GM12864 (cell line): ENCODE results near the gene DCAF15.
A peak's percentile ranks its signal among the peaks of the same experiment; 100 is the strongest.

Experiments
- DNase-seq: peaks from one replicate; pipeline ENCODE4 v3.0.0-alpha.2; 2011; ENCODE audit warnings: low read depth
- H3K4me3 ChIP-seq: 2 replicates; pipeline ENCODE4 v1.5.1; 2011; ENCODE audit warnings: mild to moderate bottlenecking, low read depth, low read length, control low read depth
- TF ChIP-seq, protein P1 (sequence below): IDR thresholded peaks from 2 replicates; pipeline ENCODE4 v1.5.1; 2011; ENCODE audit warnings: low read depth, mild to moderate bottlenecking, moderate library complexity, low read length, control low read depth, inconsistent platforms; ENCODE audit errors: missing control alignments

The DCAF15 gene

DNA sequence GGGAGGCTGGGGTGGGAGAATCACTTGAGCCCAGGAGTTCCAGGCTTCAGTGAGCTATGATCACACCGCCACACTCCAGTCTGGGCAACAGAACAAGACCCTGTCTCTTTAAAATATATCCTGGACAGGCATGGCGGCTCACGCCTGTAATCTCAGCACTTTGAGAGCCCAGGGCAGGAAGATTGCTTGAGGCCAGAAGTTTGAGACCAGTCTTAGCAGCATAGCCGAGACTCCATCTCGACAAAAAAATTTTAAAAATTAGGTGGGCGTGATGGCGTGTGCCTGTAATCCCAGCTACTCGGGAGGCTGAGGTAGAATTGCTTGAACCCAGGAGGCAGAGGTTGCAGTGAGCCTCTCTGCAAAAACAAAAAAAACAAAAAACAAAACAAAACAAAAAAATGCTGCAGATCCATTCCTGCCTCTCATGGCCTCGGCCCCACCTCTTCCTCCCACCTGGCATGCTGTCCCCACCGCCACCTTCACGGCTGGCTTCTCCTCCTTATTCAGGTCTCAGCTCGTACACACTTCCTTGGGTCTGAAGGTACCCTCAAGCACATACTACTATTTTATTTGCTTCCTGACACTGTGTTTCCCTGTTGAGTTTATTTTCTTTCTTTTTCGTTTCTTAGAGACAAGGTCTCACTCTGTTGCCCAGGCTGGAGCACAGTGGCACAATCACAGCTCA, 48.5 kb downstream of the DCAF15 start:
- no peak for DNase-seq
- TF ChIP-seq, protein P1, sequence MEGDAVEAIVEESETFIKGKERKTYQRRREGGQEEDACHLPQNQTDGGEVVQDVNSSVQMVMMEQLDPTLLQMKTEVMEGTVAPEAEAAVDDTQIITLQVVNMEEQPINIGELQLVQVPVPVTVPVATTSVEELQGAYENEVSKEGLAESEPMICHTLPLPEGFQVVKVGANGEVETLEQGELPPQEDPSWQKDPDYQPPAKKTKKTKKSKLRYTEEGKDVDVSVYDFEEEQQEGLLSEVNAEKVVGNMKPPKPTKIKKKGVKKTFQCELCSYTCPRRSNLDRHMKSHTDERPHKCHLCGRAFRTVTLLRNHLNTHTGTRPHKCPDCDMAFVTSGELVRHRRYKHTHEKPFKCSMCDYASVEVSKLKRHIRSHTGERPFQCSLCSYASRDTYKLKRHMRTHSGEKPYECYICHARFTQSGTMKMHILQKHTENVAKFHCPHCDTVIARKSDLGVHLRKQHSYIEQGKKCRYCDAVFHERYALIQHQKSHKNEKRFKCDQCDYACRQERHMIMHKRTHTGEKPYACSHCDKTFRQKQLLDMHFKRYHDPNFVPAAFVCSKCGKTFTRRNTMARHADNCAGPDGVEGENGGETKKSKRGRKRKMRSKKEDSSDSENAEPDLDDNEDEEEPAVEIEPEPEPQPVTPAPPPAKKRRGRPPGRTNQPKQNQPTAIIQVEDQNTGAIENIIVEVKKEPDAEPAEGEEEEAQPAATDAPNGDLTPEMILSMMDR = no peak
- H3K4me3 ChIP-seq = no peak overlapping the region

DNA sequence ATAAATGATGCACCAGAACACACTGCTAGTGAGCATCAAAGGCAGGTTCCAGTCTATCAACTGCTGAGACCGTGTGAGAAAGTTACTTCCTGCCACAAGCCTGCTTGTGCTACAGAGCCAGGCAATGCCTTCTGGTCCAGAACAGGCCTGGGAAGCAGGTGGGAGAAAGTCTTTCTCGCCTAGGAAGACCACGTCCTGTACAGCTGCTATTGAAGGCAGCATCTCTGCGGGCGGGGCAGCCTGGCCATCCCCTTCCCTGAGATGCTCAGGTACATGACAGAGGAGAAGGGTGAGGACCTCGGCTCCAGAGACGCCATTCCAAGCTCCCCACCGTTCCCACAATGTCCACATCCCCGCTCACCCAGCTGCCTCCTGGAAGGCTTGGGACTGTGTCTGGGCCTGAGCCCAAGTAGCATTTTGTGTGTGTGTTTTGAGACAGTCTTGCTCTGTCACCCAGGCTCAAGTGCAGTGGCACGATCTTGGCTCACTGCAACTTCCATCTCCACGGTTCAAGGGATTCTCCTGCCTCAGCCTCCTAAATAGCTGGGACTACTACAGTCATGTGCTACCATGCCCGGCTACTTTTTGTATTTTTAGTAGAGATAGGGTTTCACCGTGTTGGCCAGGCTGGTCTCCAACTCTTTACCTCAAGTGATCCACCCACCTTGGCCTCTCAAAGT, 50.4 kb downstream of the DCAF15 start:
- DNase-seq = no peak
- H3K4me3 ChIP-seq = no peak overlapping the region
- TF ChIP-seq, protein P1 = no peak

DNA sequence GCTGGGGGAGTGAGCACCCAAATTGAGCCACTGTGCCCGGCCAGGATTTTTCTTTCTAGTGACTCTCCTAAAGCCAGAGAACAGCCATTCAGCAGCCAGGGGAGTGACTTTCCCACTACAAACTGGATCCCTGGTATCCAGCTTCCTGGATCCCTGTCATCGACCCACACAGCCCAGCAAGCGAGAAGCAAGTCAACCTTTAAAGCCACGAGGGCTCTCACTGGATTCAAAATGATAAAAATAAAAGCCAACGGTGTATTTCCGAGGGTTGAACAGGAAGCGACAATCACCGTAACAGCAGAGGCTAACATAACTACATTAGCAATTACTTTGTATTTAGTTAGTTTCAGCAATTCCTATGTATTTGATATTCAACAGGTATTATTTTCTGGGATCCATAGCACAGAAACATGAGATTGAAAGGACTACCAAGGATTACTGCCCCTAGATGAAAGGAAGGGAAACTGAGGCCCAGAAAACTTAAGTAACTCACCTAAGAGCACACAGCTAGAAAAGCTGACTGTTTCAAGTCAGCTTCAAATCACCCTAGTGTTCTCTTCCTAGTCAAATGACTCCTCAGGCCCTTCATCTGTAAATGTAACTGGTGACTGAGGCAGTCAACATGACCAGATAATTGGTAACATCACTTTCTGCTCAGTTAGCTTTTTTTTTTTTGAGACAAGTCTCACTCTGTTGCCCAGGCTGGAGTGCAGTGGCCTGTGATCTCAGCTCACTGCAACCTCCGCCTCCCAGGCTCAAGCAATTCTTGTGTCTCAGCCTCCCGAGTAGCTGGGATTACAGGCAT, 51.1 kb downstream of the DCAF15 start:
- DNase-seq = no peak
- TF ChIP-seq, protein P1 = no peak
- H3K4me3 ChIP-seq = no peak overlapping the region

DNA sequence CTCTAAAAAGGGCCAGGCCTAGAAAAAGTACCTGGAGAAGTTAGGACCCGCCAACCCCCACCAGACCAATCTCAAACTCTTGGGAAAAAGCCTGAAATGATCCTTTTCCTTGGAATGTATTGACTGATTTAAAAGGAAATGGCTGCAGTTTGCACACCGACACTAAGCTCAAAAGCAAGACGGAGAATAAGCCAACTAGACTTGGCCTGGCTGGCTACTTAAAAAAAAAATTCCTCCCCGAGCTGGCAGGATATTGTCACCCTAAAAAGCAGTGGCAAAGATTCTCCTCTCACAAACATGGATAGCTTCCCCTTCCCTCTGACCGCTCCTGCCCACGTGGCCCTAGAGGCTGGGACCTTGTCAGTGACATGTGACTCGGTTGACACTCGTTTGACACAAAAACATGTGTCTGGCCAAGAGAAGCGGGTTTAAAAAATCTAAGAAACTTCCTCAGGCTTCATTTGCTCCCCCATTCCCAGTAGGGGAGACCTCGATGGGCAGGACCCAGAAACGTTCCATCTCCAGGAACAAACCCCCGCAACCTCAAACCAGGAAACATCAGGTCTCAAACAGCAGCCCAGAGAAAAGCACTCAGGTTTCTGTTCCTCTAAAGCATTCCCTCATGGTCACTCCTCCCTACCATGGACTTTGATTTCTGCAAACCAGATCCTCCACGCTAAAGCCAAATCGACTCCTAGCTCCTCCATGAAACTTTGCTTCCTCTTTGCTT, 52.5 kb downstream of the DCAF15 start:
- DNase-seq = no peak
- TF ChIP-seq, protein P1 = no peak
- peak overlapping the region; percentile 86 for H3K4me3 ChIP-seq

DNA sequence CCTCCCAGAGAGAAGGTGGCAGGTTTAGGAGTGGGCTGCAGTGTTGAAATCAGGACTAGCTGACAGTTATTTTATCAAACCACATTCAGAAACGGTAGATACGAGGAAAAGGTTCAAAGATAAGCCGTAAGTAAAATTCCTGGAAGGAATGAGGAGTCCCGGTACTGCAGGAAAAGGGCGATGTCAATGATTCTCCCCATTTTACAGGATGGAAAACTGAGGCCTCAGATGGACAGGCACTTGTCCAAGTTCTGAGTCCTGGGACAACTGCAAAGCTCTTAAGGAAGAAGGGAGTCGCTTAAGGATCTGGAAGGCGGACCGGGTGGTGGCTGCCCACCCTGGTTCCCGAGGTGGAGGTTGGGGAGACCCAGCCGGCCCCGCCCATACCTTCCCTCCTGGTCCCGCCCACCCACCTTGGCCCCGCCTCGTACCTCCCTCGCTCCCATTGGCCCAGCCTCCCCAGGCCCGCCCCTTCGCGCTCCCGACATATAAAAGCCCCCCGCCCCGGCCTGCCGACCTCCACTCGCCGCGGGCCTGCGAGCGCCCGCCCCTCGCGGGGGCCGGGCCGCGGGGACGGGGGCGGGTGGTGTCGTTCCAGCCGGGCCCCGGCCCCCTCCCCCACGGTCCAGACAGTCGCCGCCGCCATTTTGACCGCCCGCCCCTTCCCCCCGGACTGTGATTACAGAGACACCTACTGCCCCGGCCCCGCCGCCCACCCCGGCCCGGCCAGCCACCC, 53.2 kb downstream of the DCAF15 start:
- TF ChIP-seq, protein P1 = no peak
- peak overlapping the region; percentile 86 for H3K4me3 ChIP-seq
- DNase-seq = no peak

DNA sequence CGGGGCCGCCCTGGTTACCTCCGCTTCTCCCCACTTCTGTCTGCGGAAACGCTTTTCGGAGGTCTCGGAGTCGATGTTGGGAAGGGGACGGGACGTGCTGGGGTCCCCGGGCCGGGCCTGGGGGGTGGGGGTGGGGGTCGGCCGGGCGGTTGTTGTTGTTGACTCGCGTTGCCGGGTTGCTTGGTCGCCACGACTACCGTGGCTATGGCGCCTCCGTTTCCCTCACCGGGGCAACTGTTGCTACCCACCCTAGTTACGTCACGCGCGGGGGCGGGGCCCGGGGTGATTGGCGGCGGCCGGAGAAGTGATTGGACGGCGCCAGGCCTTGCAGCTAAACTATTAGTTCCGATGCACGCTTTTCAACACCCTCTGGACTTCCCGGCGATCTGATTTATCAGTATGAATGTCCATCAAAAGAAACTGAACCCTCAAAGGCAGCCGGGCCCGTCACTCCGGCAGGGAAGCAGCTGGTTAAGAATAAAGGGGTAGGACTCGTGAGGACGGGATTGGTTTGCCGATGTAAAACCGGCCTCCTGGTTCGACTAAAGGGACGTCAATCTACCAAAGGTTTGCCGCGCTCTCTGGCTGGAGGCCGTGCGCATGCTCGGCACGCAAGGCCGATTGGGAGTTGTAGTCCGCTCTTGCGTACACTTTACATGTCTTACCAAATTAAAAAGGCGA, 53.9 kb downstream of the DCAF15 start, which contains the start of gene RFX1:
Gene RFX1 (minus strand): TSS at position 236 of the 681 bp plus-strand sequence. CDS start 12,477 bp downstream, outside the sequence.
- DNase-seq = peak; percentile 100
- TF ChIP-seq, protein P1 = no peak
- peak within 1 kb of the TSS; percentile 86 for H3K4me3 ChIP-seq
